GM21526 (cell line): ENCODE measurements around the gene ZNF691.
"Not testable (repeated sequence)": the region's sequence is repeated elsewhere in the genome, so short reads cannot be mapped to it uniquely, and the experiment has no call there.

ENCODE experiments used
- ATAC-seq: cut with Tn5 transposase; IDR thresholded peaks from one replicate; pipeline ENCODE4 v1.9.1; 2021; ENCODE audit warnings: moderate library complexity; ENCODE audit not compliant: unreplicated experiment, low FRiP score

ZNF691 gene

DNA sequence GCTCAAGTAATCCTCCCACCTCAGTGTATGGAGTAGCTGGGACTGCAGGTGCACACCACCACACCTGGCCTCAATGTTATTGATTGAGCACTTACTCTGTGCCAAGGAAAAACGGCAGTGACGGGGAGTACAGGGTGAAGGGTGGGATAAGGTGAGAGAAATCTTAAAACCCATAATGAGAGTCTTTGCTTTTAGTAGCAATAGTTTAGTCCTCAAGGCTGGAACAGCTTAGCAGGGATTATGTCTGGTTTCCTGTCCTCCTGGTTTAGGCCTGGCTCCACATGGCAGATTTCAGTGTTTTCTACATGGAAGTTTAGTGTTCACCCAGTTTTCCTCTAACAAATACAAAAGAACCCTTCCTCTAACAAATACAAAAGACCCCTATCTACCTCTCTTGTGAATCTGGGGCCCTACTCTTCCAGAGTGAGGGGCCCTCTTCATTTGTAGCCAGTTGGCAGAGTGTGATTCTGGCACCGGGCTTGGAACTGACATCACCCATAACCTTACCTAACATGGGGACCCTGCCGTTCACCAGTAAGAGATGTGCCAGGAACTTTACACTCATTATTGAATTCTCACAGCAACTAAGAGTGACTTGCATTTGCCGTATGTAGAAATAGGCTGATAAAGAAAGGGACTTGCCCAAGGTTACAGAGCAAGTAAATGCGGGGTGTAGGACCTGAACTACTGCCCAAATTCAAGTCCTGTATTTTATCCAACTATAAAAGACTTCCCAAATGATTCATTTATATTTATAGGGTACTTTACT is 6.9 kb downstream of the ZNF691 start:
- ATAC-seq, result no peak

DNA sequence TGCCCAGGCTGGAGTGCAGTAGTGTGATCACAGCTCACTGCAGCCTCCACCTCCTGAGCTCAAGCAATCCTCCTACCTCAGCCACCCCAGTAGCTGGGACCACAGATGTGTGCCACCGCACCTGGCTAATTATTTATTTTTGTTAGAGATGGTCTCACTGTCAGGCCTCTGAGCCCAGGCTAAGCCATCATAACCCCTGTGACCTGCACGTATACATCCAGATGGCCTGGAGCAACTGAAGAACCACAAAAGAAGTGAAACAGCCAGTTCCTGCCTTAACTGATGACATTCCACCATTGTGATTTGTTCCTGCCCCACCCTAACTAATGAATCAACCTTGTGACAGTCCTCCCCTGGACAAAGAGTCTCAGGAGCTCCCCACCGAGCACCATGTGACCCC is 10.1 kb downstream of the ZNF691 start:
- not testable (repeated sequence) for ATAC-seq

DNA sequence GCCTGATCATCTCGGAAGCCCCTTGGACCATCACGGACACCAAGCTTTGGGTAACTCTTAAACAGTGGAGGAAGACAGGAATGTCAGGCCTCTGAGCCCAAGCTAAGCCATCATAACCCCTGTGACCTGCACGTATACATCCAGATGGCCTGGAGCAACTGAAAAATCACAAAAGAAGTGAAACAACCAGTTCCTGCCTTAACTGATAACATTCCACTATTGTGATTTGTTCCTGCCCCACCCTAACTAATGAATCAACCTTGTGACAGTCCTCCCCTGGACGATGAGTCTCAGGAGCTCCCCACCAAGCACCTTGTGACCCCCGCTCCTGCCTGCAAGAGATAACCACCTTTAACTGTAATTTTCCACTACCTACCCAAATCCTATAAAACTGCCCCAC is 13.0 kb downstream of the ZNF691 start:
- ATAC-seq, result not testable (repeated sequence)

DNA sequence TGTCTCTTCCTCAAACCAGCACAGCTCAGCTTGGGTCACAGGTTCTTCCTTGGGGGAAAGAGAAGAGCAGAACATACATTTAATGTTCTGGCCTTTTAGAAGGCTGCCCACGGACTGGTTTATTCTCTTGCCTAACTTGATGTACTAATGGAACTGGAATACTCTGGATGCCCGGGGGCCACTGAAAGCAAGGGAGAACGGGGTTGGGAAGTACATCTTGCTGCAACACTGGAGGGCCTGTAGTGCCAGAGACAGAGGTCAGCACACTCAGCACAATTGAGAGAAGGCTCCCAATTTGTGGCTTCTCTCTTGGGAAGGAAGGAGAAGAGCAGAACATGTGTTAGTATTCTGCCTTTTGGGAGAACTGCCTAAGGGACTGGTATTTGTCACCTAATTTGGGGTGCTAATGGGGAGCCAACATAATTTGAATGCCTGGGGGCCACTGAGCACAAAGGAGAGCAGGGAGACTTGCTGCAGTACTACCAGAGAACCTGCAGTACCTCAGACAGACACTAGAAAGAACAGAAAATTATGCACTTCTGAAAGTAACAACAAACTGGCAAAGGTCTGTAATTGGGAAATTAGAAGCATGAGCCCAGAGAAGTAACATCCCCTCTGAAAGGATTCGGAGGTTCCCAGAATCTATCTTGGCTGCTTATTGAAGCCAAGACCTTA is 14.1 kb downstream of the ZNF691 start:
- ATAC-seq, result no peak

DNA sequence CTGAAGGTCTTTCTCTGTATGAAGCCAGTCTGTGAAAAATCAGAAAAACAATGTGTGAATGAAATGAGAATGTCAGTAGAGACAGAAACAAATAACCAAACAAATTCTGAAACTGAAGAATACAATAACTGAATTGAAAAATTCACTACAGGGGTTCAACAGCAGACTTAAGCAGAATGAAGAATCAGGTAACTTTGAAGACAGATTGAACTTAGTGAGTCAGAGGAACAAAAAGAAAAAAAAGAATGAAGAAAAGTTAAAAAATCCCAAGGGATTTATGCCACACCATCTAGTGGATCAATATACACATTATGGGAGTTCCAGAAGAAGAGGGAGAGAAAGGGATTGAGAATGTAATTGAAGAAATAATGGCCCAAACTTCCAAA is 14.6 kb downstream of the ZNF691 start:
- ATAC-seq, result no peak

DNA sequence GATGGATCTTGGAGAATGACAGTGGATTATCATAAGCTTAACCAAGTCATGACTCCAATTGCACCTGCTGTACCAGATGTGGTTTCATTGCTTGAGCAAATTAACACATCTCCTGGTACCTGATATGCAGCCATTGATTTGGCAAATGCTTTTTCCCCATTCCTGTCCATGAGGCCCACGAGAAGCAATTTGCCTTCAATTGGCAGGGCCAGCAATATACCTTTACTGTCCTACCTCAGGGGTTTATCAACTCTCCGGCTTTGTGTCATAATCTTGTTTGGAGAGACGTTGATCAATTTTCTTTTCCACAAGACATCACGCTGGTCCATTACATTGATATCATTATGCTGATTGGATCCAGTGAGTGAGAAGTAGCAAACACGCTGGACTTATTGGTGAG is 20.1 kb downstream of the ZNF691 start:
- no peak for ATAC-seq

DNA sequence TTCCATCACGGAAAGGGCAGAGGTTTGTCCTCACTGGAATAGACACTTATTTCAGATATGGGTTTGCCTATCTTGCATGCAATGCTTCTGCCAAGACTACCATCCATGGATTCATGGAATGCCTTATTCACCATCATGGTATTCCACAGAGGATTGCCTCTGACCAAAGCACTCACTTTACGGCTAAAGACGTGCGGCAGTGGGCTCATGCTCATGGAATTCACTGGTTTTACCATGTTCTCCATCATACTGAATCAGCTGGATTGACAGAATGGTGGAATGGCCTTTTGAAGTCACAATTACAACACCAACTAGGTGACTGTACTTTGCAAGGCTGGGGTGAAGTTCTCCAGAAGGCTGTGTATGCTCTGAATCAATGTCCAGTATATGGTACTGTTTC is 22.1 kb downstream of the ZNF691 start:
- not testable (repeated sequence) for ATAC-seq

DNA sequence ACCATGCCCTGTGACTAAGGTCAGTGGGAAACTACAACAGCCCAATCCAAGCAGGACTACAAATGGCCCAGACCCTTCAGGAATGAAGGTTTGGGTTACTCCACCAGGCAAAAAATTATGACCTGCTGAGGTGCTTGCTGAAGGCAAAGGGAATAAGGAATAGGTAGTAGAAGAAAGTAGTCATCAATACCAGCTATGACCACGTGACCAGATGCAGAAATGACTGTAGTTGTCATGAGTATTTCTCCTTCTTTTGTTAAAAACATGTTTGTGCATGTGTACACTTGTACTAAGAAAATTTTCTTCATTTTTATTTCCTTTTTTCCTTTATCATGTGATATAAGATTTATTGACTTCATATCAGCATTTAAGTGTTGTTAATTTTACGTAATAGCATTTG is 22.8 kb downstream of the ZNF691 start:
- not testable (repeated sequence) for ATAC-seq

DNA sequence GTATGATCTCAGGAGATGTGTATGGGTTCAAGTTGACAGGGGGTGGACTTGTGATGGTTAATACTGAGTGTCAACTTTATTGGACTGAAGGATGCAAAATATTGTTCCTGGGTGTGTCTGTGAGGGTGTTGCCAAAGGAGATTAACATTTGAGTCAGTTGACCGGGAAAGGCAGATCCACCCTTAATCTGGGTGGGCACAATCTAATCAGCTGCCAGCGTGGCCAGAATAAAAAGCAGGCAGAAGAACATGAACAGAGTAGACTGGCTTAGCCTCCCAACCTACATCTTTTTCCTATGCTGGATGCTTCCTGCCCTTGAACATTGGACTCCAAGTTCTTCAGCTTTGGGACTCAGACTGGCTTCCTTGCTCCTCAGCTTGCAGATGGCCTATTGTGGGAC is 23.3 kb downstream of the ZNF691 start:
- not testable (repeated sequence) for ATAC-seq

DNA sequence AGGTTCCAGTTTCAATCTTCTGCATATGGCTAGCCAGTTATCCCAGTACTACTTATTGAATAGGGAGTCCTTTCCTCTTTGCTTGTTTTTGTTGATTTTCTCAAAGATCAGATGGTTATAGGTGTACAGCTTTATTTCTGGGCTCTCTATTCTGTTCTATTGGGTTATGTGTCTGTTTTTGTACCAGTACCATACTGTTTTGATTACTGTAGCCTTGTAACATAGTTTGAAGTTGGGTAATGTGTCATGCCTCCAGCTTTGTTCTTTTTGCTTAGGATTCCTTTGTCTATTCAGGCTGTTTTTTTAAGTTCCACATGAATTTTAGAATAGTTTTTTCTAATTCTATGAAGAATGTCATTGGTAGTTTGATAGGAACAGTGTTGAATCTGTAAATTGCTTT is 26.7 kb downstream of the ZNF691 start:
- not testable (repeated sequence) for ATAC-seq

DNA sequence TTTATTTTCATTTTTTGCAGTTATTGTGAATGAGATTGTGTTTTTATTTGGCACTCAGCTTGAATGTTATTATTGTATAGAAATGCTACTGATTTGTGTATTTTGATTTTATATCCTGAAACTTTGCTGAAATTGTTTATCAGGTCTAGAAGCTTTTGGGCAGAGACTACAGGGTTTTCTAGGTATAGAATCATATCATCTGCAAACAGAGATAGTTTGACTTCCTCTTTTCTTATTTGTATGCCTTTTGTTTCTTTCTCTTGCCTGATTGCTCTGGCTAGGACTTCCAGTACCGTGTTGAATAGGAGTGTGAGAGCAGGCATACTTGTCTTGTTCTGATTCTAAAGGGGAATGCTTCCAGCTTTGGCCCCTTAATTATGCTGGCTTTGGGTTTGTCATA is 27.3 kb downstream of the ZNF691 start:
- no peak for ATAC-seq

DNA sequence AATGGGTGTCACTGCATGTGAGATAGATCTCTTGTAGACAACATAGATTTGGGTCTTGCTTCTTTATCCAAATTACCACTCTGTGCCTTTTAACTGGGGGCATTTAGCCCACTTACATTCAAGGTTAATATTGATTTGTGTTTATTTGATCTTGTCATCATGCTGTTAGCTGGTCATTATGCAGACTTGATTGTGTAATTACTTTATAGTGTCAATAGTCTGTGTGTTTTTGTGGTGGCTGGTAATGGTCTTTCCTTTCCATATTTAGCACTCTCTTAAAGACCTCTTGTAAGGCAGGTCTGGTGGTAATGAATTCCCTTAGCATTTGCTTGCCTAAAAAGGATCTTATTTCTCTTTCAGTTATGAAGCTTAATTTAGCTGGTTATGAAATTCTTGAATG is 29.6 kb downstream of the ZNF691 start:
- no peak for ATAC-seq

DNA sequence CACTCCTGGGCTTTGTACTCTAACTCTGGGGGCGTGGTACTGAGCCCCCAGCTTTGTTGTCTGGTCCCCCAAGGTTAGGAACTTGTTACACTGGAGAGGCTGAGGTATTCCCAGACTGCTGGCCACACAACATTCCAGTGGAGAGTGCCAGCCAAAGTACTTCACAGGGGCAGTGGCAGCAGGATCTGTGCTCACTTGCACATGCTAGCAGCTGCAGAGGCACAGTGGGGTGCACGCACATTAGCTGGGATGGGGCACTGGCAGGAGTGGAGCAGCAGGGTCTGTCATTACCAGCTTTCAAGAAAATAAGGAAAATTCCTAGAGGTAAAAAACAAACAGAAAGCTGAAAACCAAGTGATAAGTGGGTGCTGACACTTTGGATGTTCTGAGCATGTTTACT is 31.0 kb downstream of the ZNF691 start:
- ATAC-seq, result no peak

DNA sequence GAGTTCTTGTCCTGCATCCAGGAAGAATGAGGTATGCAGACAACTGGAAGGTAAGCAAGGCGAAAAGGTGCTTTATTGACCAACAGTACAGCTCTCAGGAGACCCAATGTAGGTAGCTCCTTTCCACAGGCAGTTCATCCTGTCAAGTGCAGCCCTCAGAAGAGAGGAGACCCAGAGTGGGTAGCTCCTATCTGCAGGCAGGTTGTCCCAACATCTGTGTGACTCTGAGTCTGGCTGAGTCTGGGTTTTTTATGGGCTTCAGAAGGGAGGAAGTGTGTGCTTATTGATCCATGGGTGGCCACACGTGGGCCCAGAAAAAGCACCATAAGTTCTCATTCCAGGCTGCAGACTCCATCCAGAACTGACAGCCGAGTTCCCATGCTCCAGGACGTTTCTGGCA is 34.0 kb downstream of the ZNF691 start:
- no peak for ATAC-seq

DNA sequence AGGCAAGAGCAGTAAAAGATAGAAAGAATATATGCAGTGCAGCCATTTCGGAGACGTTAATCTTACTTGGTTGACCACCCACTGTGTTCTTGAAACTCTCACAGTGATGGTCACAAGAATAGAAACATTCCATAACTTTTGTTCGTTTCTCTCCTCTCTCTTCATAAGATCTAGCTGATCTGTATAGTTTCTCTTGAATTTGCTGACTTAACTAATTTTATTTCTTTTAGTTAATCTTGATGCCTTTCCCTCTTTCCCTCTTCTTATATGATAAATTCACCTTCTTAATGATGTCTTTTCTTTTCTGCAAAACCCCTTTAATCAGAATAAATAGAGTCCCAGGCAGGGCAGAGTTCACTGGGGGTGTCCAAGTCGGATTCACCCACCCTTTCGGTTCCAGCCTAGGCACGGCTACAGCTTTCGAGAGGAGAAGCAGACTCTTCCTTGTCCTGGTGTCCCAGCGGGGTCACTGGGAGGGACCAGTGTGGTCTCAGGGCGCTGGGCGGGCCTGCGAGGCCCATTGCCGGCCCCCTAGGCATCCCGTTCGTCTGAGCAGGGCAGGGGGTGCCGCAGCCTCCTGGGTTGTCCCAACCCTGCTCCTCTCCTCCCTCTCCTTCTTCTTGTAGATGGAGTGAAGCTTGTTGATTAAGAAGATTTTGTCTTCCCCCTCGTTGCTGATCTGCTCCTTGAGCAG is 39.8 kb downstream of the ZNF691 start:
- no peak for ATAC-seq

DNA sequence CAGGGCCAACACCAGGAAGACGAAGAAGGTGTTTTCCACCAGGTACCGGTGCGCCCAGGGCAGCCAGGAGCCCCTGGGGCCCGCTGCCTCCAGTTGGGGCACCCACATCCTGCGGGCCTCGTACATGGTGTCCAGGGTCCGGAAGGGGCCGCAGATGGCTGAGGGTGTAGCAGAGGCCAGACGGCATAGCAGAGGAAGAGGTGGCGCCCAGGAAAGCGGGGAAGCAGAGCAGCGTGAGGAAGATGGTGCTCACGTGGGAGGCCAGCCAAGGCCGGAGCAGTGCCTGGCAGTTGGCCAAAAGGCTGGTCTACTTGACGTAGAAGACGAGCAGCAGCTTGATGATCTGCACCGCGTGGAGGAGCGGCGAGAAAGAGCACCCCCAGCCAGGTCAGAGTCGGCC is 40.4 kb downstream of the ZNF691 start:
- no peak for ATAC-seq

DNA sequence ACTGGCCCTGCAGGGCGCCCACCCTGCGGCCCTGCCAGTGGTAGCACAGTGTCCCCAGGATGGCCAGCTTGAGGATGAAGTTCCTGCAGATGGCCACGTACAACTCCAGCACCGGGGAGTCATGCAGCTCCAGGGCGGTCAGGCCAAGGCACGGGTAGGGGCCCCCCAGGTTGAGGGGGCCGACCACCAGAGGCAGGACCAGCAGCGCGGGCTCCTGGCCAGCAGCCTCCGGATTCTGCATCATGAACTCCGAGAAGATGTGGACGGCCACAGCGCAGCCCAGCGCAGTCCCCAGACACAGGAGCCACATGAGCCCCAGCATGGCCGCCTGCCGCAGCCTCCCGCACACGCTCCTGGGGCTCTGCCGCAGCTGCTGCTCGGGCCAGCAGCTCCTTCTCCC is 41.0 kb downstream of the ZNF691 start:
- ATAC-seq, result no peak

DNA sequence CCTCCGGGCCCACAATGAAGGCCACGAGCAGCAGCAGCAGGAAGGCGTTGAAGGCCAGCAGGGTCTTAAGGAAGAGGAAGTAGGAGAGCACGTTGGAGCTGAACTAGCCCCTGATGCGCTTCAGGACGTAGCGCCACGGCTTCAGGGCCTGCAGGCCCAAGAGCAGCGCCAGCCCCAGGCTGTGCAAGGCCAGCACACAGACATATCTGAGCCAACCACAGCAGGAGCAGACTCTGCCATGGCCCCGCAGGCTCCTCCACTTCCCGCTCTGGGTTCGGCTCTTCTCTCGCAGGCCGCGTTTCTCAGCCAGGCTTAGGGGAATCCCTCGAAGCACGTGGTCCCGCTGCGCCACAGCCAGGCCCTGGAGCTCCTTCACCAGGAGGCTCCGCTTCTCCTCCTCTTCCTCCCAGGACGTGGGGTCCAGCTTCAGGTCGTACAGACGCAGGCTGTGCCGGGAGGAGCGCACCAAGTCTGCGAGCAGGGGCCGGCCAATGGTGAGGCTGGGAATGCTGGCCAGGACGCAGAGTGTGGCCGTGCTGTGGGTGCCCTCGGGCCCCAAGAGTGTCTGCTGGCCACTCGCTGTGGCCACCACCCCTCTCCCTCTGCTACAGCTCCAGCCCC is 41.7 kb downstream of the ZNF691 start:
- ATAC-seq, result no peak

DNA sequence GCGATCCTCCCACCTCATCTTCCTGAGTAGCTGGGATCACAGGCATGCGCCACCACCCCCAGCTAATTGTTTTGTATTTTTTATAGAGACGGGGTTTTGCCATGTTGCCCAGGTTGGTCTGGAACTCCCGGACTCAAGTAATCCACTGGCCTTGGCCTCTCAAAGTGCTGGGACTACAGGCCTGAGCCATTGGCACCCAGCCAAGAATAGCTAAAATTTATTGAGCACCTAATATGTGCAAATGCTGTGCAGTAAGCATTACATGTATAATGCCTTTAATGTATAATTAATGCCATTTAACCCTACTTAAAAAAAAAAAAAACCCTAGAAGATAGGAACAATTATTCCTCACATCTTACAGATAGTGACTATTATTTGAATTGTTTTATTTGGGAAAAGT is 42.9 kb downstream of the ZNF691 start:
- no peak for ATAC-seq

DNA sequence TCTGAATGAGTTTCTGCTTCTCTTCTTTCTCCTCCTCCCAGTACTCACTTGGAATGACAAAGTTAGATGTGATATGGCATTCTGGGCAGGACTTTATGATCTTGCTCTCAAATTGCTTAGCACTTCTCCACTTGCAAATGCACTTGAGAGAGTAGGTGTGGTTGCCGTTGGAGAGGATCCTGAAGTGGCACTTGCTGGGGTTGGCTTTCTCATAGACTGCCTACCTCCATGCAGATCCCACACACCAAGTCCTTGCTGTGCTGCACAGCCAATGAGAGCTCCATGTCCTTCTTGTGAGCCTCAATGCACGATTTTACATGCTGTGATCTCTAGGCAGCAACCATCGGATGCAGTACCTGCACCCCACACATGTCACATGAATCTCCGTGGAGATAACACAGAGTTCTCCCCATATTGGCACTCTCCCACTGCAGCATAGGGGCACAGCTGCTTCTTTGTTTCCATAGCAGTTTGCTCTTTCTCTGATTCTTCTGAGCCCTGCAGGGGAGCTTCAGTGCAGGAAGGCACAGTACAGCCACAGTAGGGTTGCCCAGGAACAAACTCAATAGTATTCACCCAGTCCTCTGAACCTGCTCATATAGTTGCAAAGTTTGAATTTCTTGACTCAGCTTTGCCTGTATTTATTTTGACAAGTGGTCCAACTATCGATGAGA is 45.2 kb downstream of the ZNF691 start:
- ATAC-seq, result no peak

DNA sequence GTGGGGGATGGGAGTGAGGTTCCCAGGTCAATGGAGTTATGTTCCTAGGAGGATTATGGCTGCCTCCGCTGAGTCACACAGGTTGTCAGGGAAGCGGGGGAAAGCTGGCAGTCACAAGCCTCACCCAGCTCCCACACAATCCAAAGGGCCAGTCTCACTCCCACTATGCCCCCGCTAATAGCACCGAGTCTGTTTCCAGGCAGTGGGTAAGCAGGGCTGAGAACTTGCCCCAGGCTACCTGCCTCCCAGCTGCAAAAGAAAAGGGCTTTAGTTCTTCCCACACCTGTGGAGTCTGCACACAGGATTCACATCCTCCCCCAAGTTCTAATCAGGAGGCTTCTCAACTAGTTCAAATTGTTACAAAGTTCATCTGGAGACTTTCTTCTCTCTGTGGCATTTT is 53.5 kb downstream of the ZNF691 start:
- ATAC-seq, result not testable (repeated sequence)
